Measurements from ENCODE around the gene MXRA7. TPM values are rescaled to one million over a fixed set of nuclear protein-coding genes. Genes with fewer than 3 reads are reported as not detected.
A peak's percentile ranks its signal among the peaks of the same experiment; 100 is the strongest.

The MXRA7 gene
- total RNA-seq, 1 experiment from 2014 or later, result 33.6 TPM

GRCh38 chr17:76735006-76735405, 24.2 kb upstream of the MXRA7 start:
- Mint-ChIP-seq H3K9me3 (ENCODE audit: unreplicated experiment) (no peaks in the 10 kb centered on the region), H3K4me1 (ENCODE audit: insufficient read depth, unreplicated experiment) (peaks cover 20% of the 10 kb centered on the region), H3K27ac (ENCODE audit: low read depth, unreplicated experiment) (peak overlapping the region; percentile 97), H3K36me3 (ENCODE audit: insufficient read depth, unreplicated experiment) (peaks cover 78% of the 10 kb centered on the region), H3K27me3 (ENCODE audit: insufficient read depth, unreplicated experiment) (no peaks in the 10 kb centered on the region), H3K4me3 (ENCODE audit: unreplicated experiment) (peak overlapping the region; percentile 100)
- no peak for TF ChIP-seq CTCF (IDR thresholded peaks at IDR 0.05; ENCODE audit: unreplicated experiment)
- ChIA-PET POLR2A (interaction anchor here (0.6 to 9.1 kb wide), 19 partner anchors 9 to 867 kb away, joined by 3 to 150 read pairs (median 5); partner anchors contain the start of genes JMJD6, METTL23, MXRA7 and PRCD), CTCF (interaction anchor here (0.7 to 0.9 kb wide), 2 partner anchors 20 to 1410 kb away, joined by 3 to 4 read pairs; no protein-coding TSS in a partner anchor)
- no TSS peak for BruUV-seq (replicated peaks)
- intact Hi-C loops (cut with micrococcal nuclease), result loop anchor here (10.0 kb wide), 1 partner anchor 330 kb away; no protein-coding TSS in a partner anchor
- DNase-seq (ENCODE audit: unreplicated experiment), result peak; percentile 41

GRCh38 chr17:76734080-76734840, 23.5 kb upstream of the MXRA7 start:
- Mint-ChIP-seq H3K4me1 (ENCODE audit: insufficient read depth, unreplicated experiment) (peaks cover 20% of the 10 kb centered on the region), H3K36me3 (ENCODE audit: insufficient read depth, unreplicated experiment) (peaks cover 85% of the 10 kb centered on the region), H3K9me3 (ENCODE audit: unreplicated experiment) (no peaks in the 10 kb centered on the region), H3K27me3 (ENCODE audit: insufficient read depth, unreplicated experiment) (no peaks in the 10 kb centered on the region), H3K27ac (ENCODE audit: low read depth, unreplicated experiment) (peak overlapping the region; percentile 36), H3K4me3 (ENCODE audit: unreplicated experiment) (peak overlapping the region; percentile 100)
- POLR2A ChIA-PET, result interaction anchor here (0.7 to 9.1 kb wide), 13 partner anchors 8 to 552 kb away, joined by 3 to 150 read pairs (median 7); partner anchors contain the start of genes JMJD6, METTL23 and MXRA7
- intact Hi-C loops (cut with micrococcal nuclease), result loop anchor here (10.0 kb wide), 1 partner anchor 331 kb away; no protein-coding TSS in a partner anchor
- no TSS peak for BruUV-seq (replicated peaks)
- TF ChIP-seq CTCF (IDR thresholded peaks at IDR 0.05; ENCODE audit: unreplicated experiment), result no peak
- CTCF ChIA-PET, result interaction anchor here (0.7 kb wide), 1 partner anchor 525 kb away, joined by 3 read pairs; no protein-coding TSS in a partner anchor
- no peak for DNase-seq (ENCODE audit: unreplicated experiment)

- H3K27me3 Mint-ChIP-seq (ENCODE audit: insufficient read depth, unreplicated experiment), result no peaks in the 10 kb centered on the region
- peak overlapping the region; percentile 36 for H3K27ac Mint-ChIP-seq (ENCODE audit: low read depth, unreplicated experiment)
- CTCF ChIA-PET, result interaction anchor here (0.7 kb wide), 1 partner anchor 525 kb away, joined by 3 read pairs; no protein-coding TSS in a partner anchor
- H3K9me3 Mint-ChIP-seq (ENCODE audit: unreplicated experiment), result no peaks in the 10 kb centered on the region
- DNase-seq (ENCODE audit: unreplicated experiment), result no peak
- peaks cover 20% of the 10 kb centered on the region for H3K4me1 Mint-ChIP-seq (ENCODE audit: insufficient read depth, unreplicated experiment)
- peak overlapping the region; percentile 100 for H3K4me3 Mint-ChIP-seq (ENCODE audit: unreplicated experiment)
- intact Hi-C loops (cut with micrococcal nuclease), result loop anchor here (10.0 kb wide), 1 partner anchor 331 kb away; no protein-coding TSS in a partner anchor
- TF ChIP-seq CTCF (IDR thresholded peaks at IDR 0.05; ENCODE audit: unreplicated experiment), result no peak
- BruUV-seq (replicated peaks), result no TSS peak
- peaks cover 86% of the 10 kb centered on the region for H3K36me3 Mint-ChIP-seq (ENCODE audit: insufficient read depth, unreplicated experiment)
- POLR2A ChIA-PET, result interaction anchor here (0.5 to 9.1 kb wide), 10 partner anchors 8 to 702 kb away, joined by 3 to 150 read pairs (median 3); partner anchors contain the start of genes JMJD6, METTL23 and ST6GALNAC2
Measured at GRCh38 chr17:76733618-76733957, 22.8 kb upstream of the MXRA7 start.
